Sigmoid colon (tissue), 4 donors: ENCODE measurements around the gene CCDC61.

ENCODE experiments used
- EP300 ChIP-seq, 4 donors: sonication (generic); formaldehyde crosslinking; IDR thresholded peaks; one replicate each; pipeline ENCODE4 v1.6.1; 2017; ENCODE audit warnings: antibody characterized with exemption in 4 of 4
- POLR2A ChIP-seq, 2 donors: fragments of 450-650 bp; IDR thresholded peaks; one replicate each; pipeline ENCODE4 v1.6.1; 2016; ENCODE audit warnings: antibody characterized with exemption in 2 of 2, mild to moderate bottlenecking in 2 of 2, moderate library complexity in 2 of 2
- POLR2AphosphoS5 ChIP-seq, 4 donors: sonication (generic); formaldehyde crosslinking; IDR thresholded peaks; one replicate each; pipeline ENCODE4 v1.6.1; 2017; ENCODE audit warnings: antibody characterized with exemption in 4 of 4
- TF ChIP-seq, protein P1 (sequence below), 4 experiments: fragments of 450-650 bp in 3 of 4; fragments of 200-600 bp in 1 of 4; IDR thresholded peaks; one replicate each; pipeline ENCODE4 v1.5.1; 2016 to 2019; ENCODE audit warnings: antibody characterized with exemption in 4 of 4, mild to moderate bottlenecking in 3 of 4, moderate library complexity in 2 of 4

DNA sequence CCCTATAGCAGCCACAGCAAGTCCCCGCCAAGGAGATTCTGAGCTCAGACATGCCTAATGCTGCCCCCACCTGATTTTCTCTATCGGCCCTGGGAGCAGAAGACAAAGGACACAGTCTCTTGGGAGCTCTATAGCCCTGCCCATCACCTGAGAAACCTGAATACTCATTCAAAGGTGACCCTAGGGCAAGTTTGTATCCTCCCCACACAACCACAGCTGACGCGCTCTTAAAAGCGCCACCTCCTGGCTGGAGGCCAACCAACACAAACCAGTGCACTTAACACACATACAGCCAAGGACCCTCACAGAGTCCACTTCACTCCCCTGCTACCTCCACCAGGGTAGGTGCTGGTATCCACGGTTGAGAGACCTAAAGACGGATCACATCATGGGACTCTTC is 54.3 kb downstream of the CCDC61 start:
- TF ChIP-seq POLR2AphosphoS5 (IDR thresholded peaks at IDR 0.05) = no peak
- TF ChIP-seq, protein P1, sequence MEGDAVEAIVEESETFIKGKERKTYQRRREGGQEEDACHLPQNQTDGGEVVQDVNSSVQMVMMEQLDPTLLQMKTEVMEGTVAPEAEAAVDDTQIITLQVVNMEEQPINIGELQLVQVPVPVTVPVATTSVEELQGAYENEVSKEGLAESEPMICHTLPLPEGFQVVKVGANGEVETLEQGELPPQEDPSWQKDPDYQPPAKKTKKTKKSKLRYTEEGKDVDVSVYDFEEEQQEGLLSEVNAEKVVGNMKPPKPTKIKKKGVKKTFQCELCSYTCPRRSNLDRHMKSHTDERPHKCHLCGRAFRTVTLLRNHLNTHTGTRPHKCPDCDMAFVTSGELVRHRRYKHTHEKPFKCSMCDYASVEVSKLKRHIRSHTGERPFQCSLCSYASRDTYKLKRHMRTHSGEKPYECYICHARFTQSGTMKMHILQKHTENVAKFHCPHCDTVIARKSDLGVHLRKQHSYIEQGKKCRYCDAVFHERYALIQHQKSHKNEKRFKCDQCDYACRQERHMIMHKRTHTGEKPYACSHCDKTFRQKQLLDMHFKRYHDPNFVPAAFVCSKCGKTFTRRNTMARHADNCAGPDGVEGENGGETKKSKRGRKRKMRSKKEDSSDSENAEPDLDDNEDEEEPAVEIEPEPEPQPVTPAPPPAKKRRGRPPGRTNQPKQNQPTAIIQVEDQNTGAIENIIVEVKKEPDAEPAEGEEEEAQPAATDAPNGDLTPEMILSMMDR (IDR thresholded peaks at IDR 0.05) = no peak
- no peak for TF ChIP-seq POLR2A (IDR thresholded peaks at IDR 0.05)
- TF ChIP-seq EP300 (IDR thresholded peaks at IDR 0.05) = no peak
